Common myeloid progenitor, CD34-positive (primary cell): Measurements from ENCODE around the gene CLDN8.

Experiments
- CTCF ChIA-PET: fragments of 350-600 bp; sonication (Branson Sonifier 250); formaldehyde crosslinking; loops from one replicate; lab custom pipeline; 2021; ENCODE audit warnings: antibody characterized with exemption; lab: Charles Lee
- POLR2A ChIA-PET: fragments of 350-600 bp; sonication (Branson Sonifier 250); formaldehyde crosslinking; loops from one replicate; lab custom pipeline; 2021; ENCODE audit warnings: antibody characterized with exemption; lab: Charles Lee
- DNase-seq, 3 donors: peaks; one replicate each; pipeline versions ENCODE4 v3.0.0 to v3.0.0-alpha.2; 2013
- H3K27ac ChIP-seq, 2 experiments: 1 replicate in 1 of 2; 2 replicates in 1 of 2; pipeline ENCODE4 v1.7.0; 2013; ENCODE audit warnings: inconsistent platforms in 2 of 2, low read length in 2 of 2, mild to moderate bottlenecking in 2 of 2, low read depth in 1 of 2, moderate library complexity in 1 of 2; ENCODE audit not compliant: severe bottlenecking in 2 of 2, insufficient read depth in 1 of 2, poor library complexity in 1 of 2
- H3K27me3 ChIP-seq, 5 experiments: replicated peaks in 2 of 5; 1 replicate in 3 of 5; 2 replicates in 2 of 5; pipeline versions ENCODE4 v1.6.1 to v1.7.0; 2013; ENCODE audit warnings: low read length in 4 of 5, mild to moderate bottlenecking in 2 of 5, moderate library complexity in 2 of 5, inconsistent platforms in 1 of 5; ENCODE audit not compliant: insufficient read depth in 5 of 5, control insufficient read depth in 4 of 5
- H3K36me3 ChIP-seq, 4 experiments: 1 replicate in 2 of 4; 2 replicates in 2 of 4; pipeline versions ENCODE4 v1.6.1 to v1.7.0; 2013; ENCODE audit warnings: low read length in 3 of 4, control low read depth in 1 of 4, mild to moderate bottlenecking in 1 of 4; ENCODE audit not compliant: control insufficient read depth in 4 of 4, insufficient read depth in 4 of 4
- H3K4me1 ChIP-seq, 4 experiments: 1 replicate in 3 of 4; 2 replicates in 1 of 4; pipeline versions ENCODE4 v1.6.1 to v1.7.1; 2013; ENCODE audit warnings: low read length in 3 of 4, mild to moderate bottlenecking in 3 of 4, control low read depth in 1 of 4, inconsistent platforms in 1 of 4, moderate library complexity in 1 of 4; ENCODE audit not compliant: control insufficient read depth in 4 of 4, insufficient read depth in 4 of 4; ENCODE audit errors: control extremely low read depth in 1 of 4
- H3K4me3 ChIP-seq, 7 experiments: 1 replicate in 4 of 7; 2 replicates in 3 of 7; pipeline versions ENCODE4 v1.5.1 to v1.7.0; 2013; ENCODE audit warnings: mild to moderate bottlenecking in 7 of 7, low read length in 6 of 7, moderate library complexity in 6 of 7, inconsistent platforms in 2 of 7, low read depth in 2 of 7, control low read depth in 1 of 7; ENCODE audit not compliant: insufficient read depth in 4 of 7, control insufficient read depth in 1 of 7; ENCODE audit errors: extremely low read depth in 1 of 7
- H3K9me3 ChIP-seq, 5 experiments: 1 replicate in 4 of 5; 2 replicates in 1 of 5; pipeline versions ENCODE4 v1.6.1 to v1.7.1; 2013; ENCODE audit warnings: low read length in 4 of 5, mild to moderate bottlenecking in 2 of 5, inconsistent platforms in 1 of 5, low read depth in 1 of 5, moderate library complexity in 1 of 5; ENCODE audit not compliant: control insufficient read depth in 4 of 5, insufficient read depth in 2 of 5; ENCODE audit errors: control extremely low read depth in 1 of 5
- WGBS: methylation state at CpG from one replicate; pipeline ENCODE4 v1.1.5; 2013; ENCODE audit not compliant: insufficient coverage; 5-methylcytosine and 5-hydroxymethylcytosine counted together

The CLDN8 gene

DNA sequence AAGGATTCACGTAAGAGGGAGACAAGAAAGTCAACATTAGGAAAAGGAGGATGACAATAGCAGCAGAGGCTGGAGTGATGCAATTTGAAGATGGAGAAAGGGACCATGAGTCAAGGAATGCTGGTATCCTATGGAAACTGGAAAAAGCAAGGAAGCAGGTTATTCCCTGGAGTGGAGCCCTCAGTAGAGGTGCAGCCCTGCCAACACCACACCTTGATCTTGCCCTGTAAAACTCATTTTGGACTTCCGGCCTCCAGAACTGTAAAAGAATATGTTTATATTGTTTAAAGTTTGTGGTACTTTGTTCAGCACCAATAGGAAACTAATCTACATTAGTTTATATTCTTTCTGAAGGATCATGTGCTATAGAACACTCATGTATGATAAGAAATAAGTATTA is 29.7 kb downstream of the CLDN8 start:
- CTCF ChIA-PET: no interaction called here
- Histone ChIP-seq H3K9me3 (no peaks in the 10 kb centered on the region), H3K36me3 (no peaks in the 10 kb centered on the region), H3K27ac (no peak overlapping the region), H3K4me1 (no peaks in the 10 kb centered on the region), H3K27me3 (peaks cover 0 to 3% (median 0%) of the 10 kb centered on the region in 5 experiments), H3K4me3 (no peak overlapping the region)
- WGBS: 100% methylated on average over 1 of the region's 2 CpGs
- POLR2A ChIA-PET: no interaction called here
- no peak for DNase-seq

DNA sequence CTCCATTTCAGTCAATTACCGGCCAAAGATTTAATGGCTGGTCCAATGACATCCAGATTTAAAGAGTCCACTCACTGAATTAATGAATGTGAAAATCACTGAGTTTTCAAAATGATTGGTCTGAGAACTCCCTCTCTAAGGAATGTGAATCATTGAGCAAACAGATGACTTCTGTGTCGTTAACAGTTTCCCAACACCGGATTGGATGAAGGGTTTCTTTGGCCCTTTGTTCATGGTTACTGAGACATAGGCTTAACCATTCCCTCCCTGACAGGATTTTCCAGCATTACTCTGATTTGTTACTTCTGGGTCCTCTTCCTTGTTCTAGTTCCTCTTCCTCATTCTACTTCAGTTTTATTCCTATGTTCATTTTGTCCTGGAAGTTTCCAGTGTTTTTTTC is 47.8 kb downstream of the CLDN8 start:
- Histone ChIP-seq H3K4me1 (no peaks in the 10 kb centered on the region), H3K4me3 (no peak overlapping the region), H3K9me3 (no peaks in the 10 kb centered on the region), H3K27ac (no peak overlapping the region), H3K27me3 (no peaks in the 10 kb centered on the region), H3K36me3 (no peaks in the 10 kb centered on the region)
- ChIA-PET POLR2A (no interaction called here), CTCF (no interaction called here)
- DNase-seq: no peak
- 93% methylated on average over 3 of the region's 3 CpGs for WGBS

DNA sequence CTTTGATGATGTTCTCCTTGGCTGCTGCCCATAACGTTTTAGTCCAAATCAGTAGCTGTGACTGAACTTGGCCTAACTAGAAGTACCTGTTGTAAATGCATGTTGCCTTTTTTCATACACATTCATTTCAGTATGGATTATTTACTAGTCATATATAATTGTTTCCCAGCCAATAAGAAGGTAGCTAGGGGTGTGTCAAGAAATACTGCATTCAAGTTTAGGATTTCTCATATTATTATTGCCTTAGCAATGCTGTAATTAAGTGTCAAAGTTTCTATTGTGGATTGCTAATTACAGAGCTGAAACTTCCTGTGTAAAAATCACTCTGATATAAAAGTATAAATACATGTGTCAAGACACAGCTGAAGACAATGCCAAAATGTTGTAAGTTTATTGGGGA is 49.2 kb downstream of the CLDN8 start, which contains the start of gene CLDN17:
Gene CLDN17, minus strand, starts transcription at position 101 of the 400 bp plus-strand sequence. CDS start 188 bp downstream, outside the sequence.
- POLR2A ChIA-PET: no interaction called here
- H3K9me3 ChIP-seq: no peaks in the 10 kb centered on the region
- no peak within 1 kb of the TSS for H3K27ac ChIP-seq
- CTCF ChIA-PET: no interaction called here
- no peak for DNase-seq
- no CpG with 5 or more reads among the region's 1 CpG for WGBS
- no peak within 1 kb of the TSS for H3K4me3 ChIP-seq
- H3K27me3 ChIP-seq: no peaks in the 10 kb centered on the region
- no peaks in the 10 kb centered on the region for H3K36me3 ChIP-seq
- H3K4me1 ChIP-seq: no peaks in the 10 kb centered on the region

DNA sequence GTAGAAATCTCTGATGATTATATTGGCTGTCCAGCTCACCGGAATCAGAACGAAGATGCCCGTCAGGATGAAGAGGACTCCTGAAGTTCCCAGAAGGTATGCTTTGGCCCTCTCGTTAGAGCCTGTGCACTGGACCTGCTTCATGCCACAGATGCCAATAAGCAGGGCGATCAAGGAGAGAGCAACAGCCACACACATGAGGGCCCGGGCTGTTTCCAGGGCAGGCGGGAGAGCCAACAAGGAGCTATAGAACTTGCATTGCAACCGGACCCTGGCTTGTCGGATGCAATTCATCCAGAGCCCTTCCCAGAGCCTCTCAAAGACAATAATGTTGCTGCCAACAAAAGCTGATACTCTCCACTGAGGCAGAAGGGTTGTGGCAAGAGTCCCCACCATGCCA is 49.7 kb downstream of the CLDN8 start:
- H3K4me3 ChIP-seq: no peak overlapping the region
- 97% methylated on average over 9 of the region's 9 CpGs for WGBS
- CTCF ChIA-PET: no interaction called here
- no peak overlapping the region for H3K27ac ChIP-seq
- no peaks in the 10 kb centered on the region for H3K4me1 ChIP-seq
- POLR2A ChIA-PET: no interaction called here
- H3K27me3 ChIP-seq: no peaks in the 10 kb centered on the region
- DNase-seq: no peak
- H3K9me3 ChIP-seq: no peaks in the 10 kb centered on the region
- no peaks in the 10 kb centered on the region for H3K36me3 ChIP-seq

DNA sequence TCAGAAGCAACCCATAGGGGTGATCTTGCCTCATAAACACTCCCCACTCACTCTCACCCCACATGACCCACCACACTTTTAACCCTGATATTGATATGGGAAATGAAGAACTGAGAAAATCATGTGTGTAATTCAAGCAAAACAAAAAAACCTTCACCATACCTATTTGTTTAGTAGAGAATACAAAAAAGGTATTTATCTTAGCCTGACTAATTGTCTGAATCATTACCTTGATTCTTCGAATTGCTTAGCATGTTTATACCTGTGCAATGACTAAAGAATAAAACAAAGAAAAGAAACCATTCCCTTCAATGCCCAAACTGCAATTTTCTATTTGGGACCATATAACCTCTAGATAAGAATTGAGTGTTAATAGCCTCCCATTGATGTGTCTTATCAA is 51.1 kb downstream of the CLDN8 start:
- POLR2A ChIA-PET: no interaction called here
- no peaks in the 10 kb centered on the region for H3K36me3 ChIP-seq
- no peaks in the 10 kb centered on the region for H3K4me1 ChIP-seq
- CTCF ChIA-PET: no interaction called here
- no peaks in the 10 kb centered on the region for H3K9me3 ChIP-seq
- no peak overlapping the region for H3K27ac ChIP-seq
- WGBS: no CpG with 5 or more reads among the region's 1 CpG
- no peak overlapping the region for H3K4me3 ChIP-seq
- no peak for DNase-seq
- H3K27me3 ChIP-seq: no peaks in the 10 kb centered on the region
